SH-SY5Y (cell line): Measurements from ENCODE around the gene GET3.

Experiments
- GATA2 ChIP-seq: IDR thresholded peaks from 2 replicates; pipeline ENCODE4 v1.6.1; 2011; ENCODE audit warnings: mild to moderate bottlenecking, low read depth, low read length
- GATA3 ChIP-seq: IDR thresholded peaks from 2 replicates; pipeline ENCODE4 v1.6.1; 2011; ENCODE audit warnings: low read depth, mild to moderate bottlenecking, low read length, moderate library complexity

DNA sequence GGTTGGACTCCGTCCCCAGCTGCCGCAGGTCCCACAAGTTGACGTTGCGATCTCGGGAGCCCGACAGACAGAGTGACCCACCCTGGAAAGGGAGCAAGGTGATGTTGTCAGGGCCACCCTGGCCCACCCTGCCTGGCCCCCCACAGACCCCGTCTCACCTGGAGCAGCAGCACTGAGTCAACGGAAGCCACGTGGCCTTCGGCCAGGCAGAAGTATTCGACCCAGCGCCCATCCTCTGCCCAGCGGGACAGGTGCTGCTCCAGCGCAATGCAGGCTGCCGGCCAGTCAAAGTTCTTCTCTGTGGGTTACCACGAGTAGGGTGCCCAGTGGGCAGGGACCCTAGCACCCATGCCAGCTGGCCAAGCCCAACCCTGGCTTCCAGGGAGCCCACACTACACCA lies 42.7 kb upstream of the GET3 start:
- TF ChIP-seq GATA3 (no peak), GATA2 (no peak)
